Activated naive CD4-positive, alpha-beta T cell treated with anti-CD3 and anti-CD28 coated beads for 36 hours (primary cell): ENCODE data around the gene BRPF1. TPM values are rescaled to one million over a fixed set of nuclear protein-coding genes. Genes with fewer than 3 reads are reported as not detected.
A peak's percentile ranks its signal among the peaks of the same experiment; 100 is the strongest.

Source experiments
- CTCF ChIA-PET: fragments of 350-600 bp; sonication (Branson Sonifier 250); formaldehyde crosslinking; loops from one replicate; lab custom pipeline; 2021; ENCODE audit warnings: antibody characterized with exemption; lab: Charles Lee
- DNase-seq: peaks from one replicate; pipeline ENCODE4 v3.0.0-alpha.2; 2020
- H3K27ac Mint-ChIP-seq: one replicate; pipeline ENCODE4 v1.8.0; 2021; ENCODE audit warnings: mild to moderate bottlenecking, mixed read lengths
- H3K27me3 Mint-ChIP-seq: one replicate; pipeline ENCODE4 v1.8.0; 2021; ENCODE audit warnings: low read depth, mixed read lengths
- H3K36me3 Mint-ChIP-seq: one replicate; pipeline ENCODE4 v1.8.0; 2021; ENCODE audit warnings: low read depth, mixed read lengths
- H3K4me1 Mint-ChIP-seq: one replicate; pipeline ENCODE4 v1.8.0; 2021; ENCODE audit warnings: low read depth, mixed read lengths
- H3K4me3 Mint-ChIP-seq: one replicate; pipeline ENCODE4 v1.8.0; 2021; ENCODE audit warnings: mild to moderate bottlenecking, moderate library complexity, mixed read lengths
- H3K9me3 Mint-ChIP-seq: one replicate; pipeline ENCODE4 v1.8.0; 2021; ENCODE audit warnings: mixed read lengths
- intact Hi-C: fragments of 100-400 bp; cut with micrococcal nuclease; formaldehyde crosslinking; loops from one replicate; pipeline ENCODE4 v1.15.1; 2023
- total RNA-seq, 2 experiments: library from RNA; stranded (reverse); gene quantifications; one replicate each; pipeline ENCODE4 v1.2.3, GENCODE V29; 2021

Gene BRPF1
- total RNA-seq, 2 experiments from 2014 or later: 16.8 to 19.4 TPM

- CTCF ChIA-PET: interaction anchor here (0.6 to 1.5 kb wide), 2 partner anchors 59 to 248 kb away, joined by 4 to 5 read pairs; no protein-coding TSS in a partner anchor
- H3K27ac Mint-ChIP-seq: no peak overlapping the region
- H3K9me3 Mint-ChIP-seq: no peaks in the 10 kb centered on the region
- H3K36me3 Mint-ChIP-seq: peaks cover 53% of the 10 kb centered on the region
- DNase-seq: no peak
- peaks cover 50% of the 10 kb centered on the region for H3K4me1 Mint-ChIP-seq
- intact Hi-C loops: no loop called here
- H3K27me3 Mint-ChIP-seq: no peaks in the 10 kb centered on the region
- H3K4me3 Mint-ChIP-seq: no peak overlapping the region
Measured at GRCh38 chr3:9785602-9786001, 54.1 kb downstream of the BRPF1 start.

- Mint-ChIP-seq H3K27ac (peak overlapping the region; percentile 51), H3K9me3 (no peaks in the 10 kb centered on the region), H3K27me3 (no peaks in the 10 kb centered on the region), H3K36me3 (peaks cover 57% of the 10 kb centered on the region), H3K4me1 (peaks cover 53% of the 10 kb centered on the region), H3K4me3 (no peak overlapping the region)
- DNase-seq: no peak
- intact Hi-C loops: no loop called here
- CTCF ChIA-PET: interaction anchor here (1.0 to 1.5 kb wide), 3 partner anchors 8 to 59 kb away, joined by 4 to 5 read pairs (median 5); no protein-coding TSS in a partner anchor
Measured at GRCh38 chr3:9786209-9786739, 54.7 kb downstream of the BRPF1 start.

GRCh38 chr3:9786825-9787669 is 55.5 kb downstream of the BRPF1 start:
- Mint-ChIP-seq H3K4me1 (peaks cover 57% of the 10 kb centered on the region), H3K36me3 (peaks cover 54% of the 10 kb centered on the region), H3K9me3 (no peaks in the 10 kb centered on the region), H3K4me3 (peak overlapping the region; percentile 2), H3K27me3 (no peaks in the 10 kb centered on the region), H3K27ac (peak overlapping the region; percentile 93)
- intact Hi-C loops: loop anchor here (1.0 kb wide), 2 partner anchors 9 to 22 kb away; no protein-coding TSS in a partner anchor
- CTCF ChIA-PET: interaction anchor here (1.0 to 1.3 kb wide), 3 partner anchors 9 to 10 kb away, joined by 4 to 6 read pairs (median 5); no protein-coding TSS in a partner anchor
- DNase-seq: no peak

- CTCF ChIA-PET: interaction anchor here (1.0 kb wide), 1 partner anchor 10 kb away, joined by 6 read pairs; no protein-coding TSS in a partner anchor
- Mint-ChIP-seq H3K36me3 (peaks cover 53% of the 10 kb centered on the region), H3K27me3 (no peaks in the 10 kb centered on the region), H3K4me1 (peaks cover 57% of the 10 kb centered on the region), H3K4me3 (peak overlapping the region; percentile 2), H3K27ac (peak overlapping the region; percentile 93), H3K9me3 (no peaks in the 10 kb centered on the region)
- intact Hi-C loops: loop anchor here (1.0 kb wide), 2 partner anchors 9 to 22 kb away; no protein-coding TSS in a partner anchor
- DNase-seq: peak; percentile 69
Measured at GRCh38 chr3:9787714-9788113, 56.2 kb downstream of the BRPF1 start.

DNA sequence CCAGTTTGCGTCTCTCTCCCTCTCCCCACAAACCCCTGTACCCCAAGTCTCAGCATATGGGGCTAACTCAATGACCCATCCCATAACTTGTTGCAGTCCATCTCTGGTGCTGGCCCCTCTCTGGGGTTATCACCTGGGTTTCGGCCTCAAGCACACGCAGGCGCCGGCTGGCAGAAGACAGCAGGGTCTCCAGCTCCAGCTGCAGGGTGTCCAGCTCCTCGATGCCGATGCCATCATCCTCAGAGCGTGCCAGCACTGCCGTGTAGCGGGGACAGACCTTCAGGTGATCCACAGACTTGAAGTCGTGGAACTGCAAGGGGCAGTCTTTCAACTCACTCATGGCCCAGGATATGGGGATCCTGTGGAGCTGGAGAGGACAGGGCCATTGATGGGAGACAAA is 59.6 kb downstream of the BRPF1 start:
- H3K4me3 Mint-ChIP-seq: peak overlapping the region; percentile 94
- intact Hi-C loops: loop anchor here (5.0 kb wide), 1 partner anchor 236 kb away; the partner anchor contains the start of gene FANCD2
- no peaks in the 10 kb centered on the region for H3K27me3 Mint-ChIP-seq
- H3K9me3 Mint-ChIP-seq: no peaks in the 10 kb centered on the region
- no peak for DNase-seq
- H3K27ac Mint-ChIP-seq: peak overlapping the region; percentile 100
- CTCF ChIA-PET: interaction anchor here (0.6 to 1.5 kb wide), 3 partner anchors 9 to 17 kb away, joined by 3 to 7 read pairs (median 5); no protein-coding TSS in a partner anchor
- peaks cover 37% of the 10 kb centered on the region for H3K36me3 Mint-ChIP-seq
- peaks cover 68% of the 10 kb centered on the region for H3K4me1 Mint-ChIP-seq

DNA sequence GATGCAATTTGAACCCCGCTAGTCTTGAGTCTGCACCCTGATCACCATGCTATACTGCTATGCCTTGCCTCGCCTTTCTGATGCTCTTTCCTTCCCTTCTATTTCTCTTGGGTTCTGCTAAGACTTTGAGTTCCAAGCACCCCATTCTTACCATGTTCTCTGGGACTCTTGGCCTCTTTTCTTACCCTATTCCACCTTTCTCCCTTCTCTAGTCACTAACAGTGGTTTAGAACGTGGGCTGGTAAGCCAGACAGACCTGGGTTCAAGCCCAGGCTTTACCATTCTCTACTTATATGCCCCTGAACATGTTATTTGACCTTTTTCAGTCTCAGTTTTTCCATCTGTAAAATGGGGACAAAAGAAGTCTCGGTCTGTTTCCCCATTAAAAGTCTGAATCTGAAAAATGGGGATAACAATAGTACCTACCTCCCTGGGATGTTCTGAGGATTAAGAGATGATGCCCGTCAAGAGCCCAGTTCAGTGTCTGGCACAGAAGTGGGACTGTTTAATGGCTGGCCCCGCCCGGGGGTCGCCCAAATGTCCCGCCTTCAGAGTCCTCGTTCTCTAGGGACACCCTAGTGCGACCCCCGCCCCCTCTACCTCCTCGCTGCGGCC is 60.4 kb downstream of the BRPF1 start:
- Mint-ChIP-seq H3K27me3 (no peaks in the 10 kb centered on the region), H3K4me3 (peak overlapping the region; percentile 94), H3K27ac (peak overlapping the region; percentile 100), H3K36me3 (peaks cover 33% of the 10 kb centered on the region), H3K9me3 (no peaks in the 10 kb centered on the region), H3K4me1 (peaks cover 67% of the 10 kb centered on the region)
- DNase-seq: no peak
- CTCF ChIA-PET: interaction anchor here (0.5 to 1.5 kb wide), 5 partner anchors 10 to 167 kb away, joined by 3 to 7 read pairs (median 5); no protein-coding TSS in a partner anchor
- intact Hi-C loops: loop anchor here (1.0 to 5.0 kb wide), 14 partner anchors 14 to 529 kb away; partner anchors contain the start of genes BRPF1, FANCD2, JAGN1 and MTMR14

DNA sequence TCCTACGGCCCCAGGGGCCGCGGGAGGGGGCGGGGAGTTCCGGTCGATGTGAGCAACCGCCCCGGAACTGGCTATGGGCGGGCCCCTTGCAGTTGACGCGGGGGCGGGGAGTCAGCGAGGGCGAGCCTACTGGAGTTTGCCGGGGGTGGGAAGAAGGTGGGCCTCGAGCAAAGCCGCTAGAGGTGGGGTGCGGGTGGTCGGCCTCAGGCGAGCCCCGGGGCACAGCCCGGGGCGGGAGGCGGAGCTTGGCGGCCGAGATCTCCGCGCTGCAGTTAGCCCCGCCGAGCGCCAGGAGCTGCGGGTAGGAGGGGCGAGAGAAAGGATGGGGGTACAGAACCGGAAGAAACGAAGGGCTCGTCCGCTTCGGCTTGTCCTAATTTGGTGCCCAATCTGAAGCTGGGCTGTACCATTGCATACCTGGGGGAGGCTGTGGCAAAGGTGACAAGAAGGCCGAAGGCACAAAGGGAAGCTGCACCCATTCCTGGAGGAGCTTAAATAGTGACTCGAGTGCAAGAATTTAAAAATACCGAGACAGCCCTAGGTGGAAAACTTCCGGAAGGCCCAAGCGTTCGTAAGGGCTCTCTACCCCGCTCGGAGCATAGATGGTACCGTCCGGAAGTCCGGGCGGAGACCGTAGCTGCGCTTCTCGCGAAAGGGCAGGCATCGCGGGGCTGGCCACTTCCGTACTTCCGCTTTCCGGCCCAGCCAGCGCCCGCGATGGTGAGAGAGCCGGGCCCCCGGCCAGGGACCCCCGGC is 61.0 kb downstream of the BRPF1 start, which contains the start of the genes ARPC4 and TADA3:
ARPC4 (plus strand) TSS at position 678 of the 756 bp plus-strand sequence; CDS start at position 718, 40 bp downstream.
TADA3 (minus strand) TSS at position 69 of the 756 bp plus-strand sequence. CDS start 1,007 bp downstream, outside the sequence.
- Mint-ChIP-seq H3K9me3 (no peaks in the 10 kb centered on the region), H3K36me3 (peaks cover 34% of the 10 kb centered on the region), H3K4me1 (peaks cover 67% of the 10 kb centered on the region), H3K27ac (peak within 1 kb of the TSS; percentile 100), H3K4me3 (peak within 1 kb of the TSS; percentile 94), H3K27me3 (no peaks in the 10 kb centered on the region)
- CTCF ChIA-PET: interaction anchor here (0.5 to 1.4 kb wide), 4 partner anchors 12 to 402 kb away, joined by 3 to 6 read pairs (median 4); no protein-coding TSS in a partner anchor
- peak; percentile 94 for DNase-seq
- intact Hi-C loops: loop anchor here (1.0 to 5.0 kb wide), 15 partner anchors 14 to 529 kb away; partner anchors contain the start of genes BRPF1, FANCD2, JAGN1 and MTMR14

DNA sequence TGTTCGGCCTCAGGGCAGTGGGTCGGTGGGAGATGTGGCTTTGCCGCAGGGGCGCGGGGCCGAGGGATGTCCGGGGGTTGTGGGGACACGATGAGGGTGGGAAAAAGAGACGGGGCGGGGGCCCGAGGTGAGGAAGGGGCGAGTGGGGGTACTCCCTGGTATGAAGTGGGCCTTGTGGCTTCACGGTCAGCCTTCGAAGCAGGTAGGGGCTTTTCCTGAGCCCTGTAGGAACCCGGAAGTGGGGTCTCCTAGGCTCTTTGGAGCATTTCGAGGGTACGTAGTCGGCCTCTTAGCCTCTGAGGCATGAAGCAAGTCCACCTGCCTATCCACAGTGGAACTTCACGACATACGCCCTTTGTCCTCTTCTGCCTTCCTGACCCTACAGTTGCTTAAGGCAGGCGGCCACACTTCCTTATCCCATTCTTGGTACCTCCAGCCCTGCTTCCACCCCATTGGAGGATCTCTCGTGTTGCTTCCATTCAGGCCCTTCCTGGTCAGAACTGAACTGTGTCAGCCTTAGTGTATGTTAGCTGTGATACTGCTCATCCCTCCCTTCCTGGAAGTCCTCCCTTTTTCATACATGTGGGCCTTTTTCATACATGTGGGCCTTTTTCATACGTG is 61.7 kb downstream of the BRPF1 start:
- Mint-ChIP-seq H3K36me3 (peaks cover 37% of the 10 kb centered on the region), H3K9me3 (no peaks in the 10 kb centered on the region), H3K4me1 (peaks cover 64% of the 10 kb centered on the region), H3K27me3 (no peaks in the 10 kb centered on the region), H3K4me3 (peak overlapping the region; percentile 94), H3K27ac (peak overlapping the region; percentile 100)
- peak; percentile 53 for DNase-seq
- CTCF ChIA-PET: interaction anchor here (0.6 to 1.4 kb wide), 3 partner anchors 12 to 402 kb away, joined by 3 to 6 read pairs (median 4); no protein-coding TSS in a partner anchor
- intact Hi-C loops: loop anchor here (1.0 to 5.0 kb wide), 5 partner anchors 15 to 430 kb away; partner anchors contain the start of genes FANCD2 and THUMPD3

GRCh38 chr3:9794400-9794799 is 62.9 kb downstream of the BRPF1 start:
- peak overlapping the region; percentile 94 for H3K4me3 Mint-ChIP-seq
- H3K9me3 Mint-ChIP-seq: no peaks in the 10 kb centered on the region
- peaks cover 55% of the 10 kb centered on the region for H3K4me1 Mint-ChIP-seq
- H3K36me3 Mint-ChIP-seq: peaks cover 34% of the 10 kb centered on the region
- intact Hi-C loops: loop anchor here (5.0 kb wide), 1 partner anchor 233 kb away; the partner anchor contains the start of gene FANCD2
- H3K27ac Mint-ChIP-seq: peak overlapping the region; percentile 50
- DNase-seq: no peak
- H3K27me3 Mint-ChIP-seq: no peaks in the 10 kb centered on the region
- CTCF ChIA-PET: interaction anchor here (0.6 kb wide), 1 partner anchor 8 kb away, joined by 4 read pairs; no protein-coding TSS in a partner anchor

GRCh38 chr3:9795207-9795606 is 63.7 kb downstream of the BRPF1 start:
- CTCF ChIA-PET: interaction anchor here (0.8 kb wide), 1 partner anchor 19 kb away, joined by 3 read pairs; no protein-coding TSS in a partner anchor
- peaks cover 48% of the 10 kb centered on the region for H3K4me1 Mint-ChIP-seq
- DNase-seq: no peak
- H3K36me3 Mint-ChIP-seq: peaks cover 36% of the 10 kb centered on the region
- intact Hi-C loops: no loop called here
- H3K9me3 Mint-ChIP-seq: no peaks in the 10 kb centered on the region
- H3K27ac Mint-ChIP-seq: peak overlapping the region; percentile 8
- H3K4me3 Mint-ChIP-seq: peak overlapping the region; percentile 5
- H3K27me3 Mint-ChIP-seq: no peaks in the 10 kb centered on the region
